NCI-H1105 treated with DMSO at 0.1 percent for 48 hours (cell line): Measurements from ENCODE around the gene TMC8.

ENCODE experiments used
- DNase-seq: peaks from one replicate; lab custom pipeline; 2025; lab: John Stamatoyannopoulos, UW

The TMC8 gene

GRCh38 chr17:78182504-78182903 is 51.9 kb downstream of the TMC8 start:
- DNase-seq: no peak

GRCh38 chr17:78183916-78184315 is 53.3 kb downstream of the TMC8 start:
- no peak for DNase-seq

GRCh38 chr17:78184351-78184750 is 53.8 kb downstream of the TMC8 start:
- no peak for DNase-seq

GRCh38 chr17:78184868-78185267 is 54.3 kb downstream of the TMC8 start:
- DNase-seq: no peak

- no peak for DNase-seq
These were observed 55.6 kb downstream of the TMC8 start for GRCh38 chr17:78185981-78186691.

GRCh38 chr17:78186692-78187595 is 56.4 kb downstream of the TMC8 start, which contains the start of the genes AFMID and TK1:
Gene AFMID (plus strand): TSS chr17:78187362. CDS start chr17:78187371, 9 bp downstream.
Gene TK1 (minus strand): TSS chr17:78187052. CDS start chr17:78186994, 58 bp downstream.
- peak; percentile 91 for DNase-seq
